Measurements from ENCODE around the gene COASY. TPM values are rescaled to one million over a fixed set of nuclear protein-coding genes. Genes with fewer than 3 reads are reported as not detected.

Gene COASY
- 32.5 and 43.5 TPM in 2 replicates for total RNA-seq
- polyA plus RNA-seq: 74.7 and 97.4 TPM in 2 replicates

- Histone ChIP-seq H3K27ac (peak within 1 kb of the TSS; percentile 82), H3K4me1 (ENCODE audit: low read depth) (peaks cover 12% of the 10 kb centered on the region), H3K36me3 (peaks cover 4% of the 10 kb centered on the region), H3K9me3 (ENCODE audit: low read depth) (no peaks in the 10 kb centered on the region), H3K4me3 (peak within 1 kb of the TSS; percentile 67), H3K27me3 (no peaks in the 10 kb centered on the region)
- no peak for TF ChIP-seq CTCF (IDR thresholded peaks at IDR 0.05; ENCODE audit: low read depth, low read length)
- peak; percentile 96 to 98 for DNase-seq (ENCODE audit: low read depth in 1 of 2, low spot score in 1 of 2)
These were observed at the start of gene COASY for GRCh38 chr17:42561897-42562387. COASY (plus strand) TSS chr17:42562148; CDS start chr17:42562623, 475 bp downstream.

- DNase-seq (ENCODE audit: low read depth in 1 of 2, low spot score in 1 of 2): no peak
- Histone ChIP-seq H3K27me3 (no peaks in the 10 kb centered on the region), H3K4me3 (no peak overlapping the region), H3K27ac (no peak overlapping the region), H3K4me1 (ENCODE audit: low read depth) (peaks cover 7% of the 10 kb centered on the region), H3K36me3 (peaks cover 8% of the 10 kb centered on the region), H3K9me3 (ENCODE audit: low read depth) (no peaks in the 10 kb centered on the region)
- no peak for TF ChIP-seq CTCF (IDR thresholded peaks at IDR 0.05; ENCODE audit: low read depth, low read length)
These were observed 49.7 kb upstream of the COASY start for GRCh38 chr17:42512246-42512645.

GRCh38 chr17:42512733-42513251 lies 49.2 kb upstream of the COASY start:
- TF ChIP-seq CTCF (IDR thresholded peaks at IDR 0.05; ENCODE audit: low read depth, low read length): no peak
- H3K27ac ChIP-seq: no peak overlapping the region
- no peaks in the 10 kb centered on the region for H3K9me3 ChIP-seq (ENCODE audit: low read depth)
- peaks cover 5% of the 10 kb centered on the region for H3K4me1 ChIP-seq (ENCODE audit: low read depth)
- H3K4me3 ChIP-seq: no peak overlapping the region
- DNase-seq (ENCODE audit: low read depth in 1 of 2, low spot score in 1 of 2): peak in 1 of 2 donors; percentile 46
- no peaks in the 10 kb centered on the region for H3K27me3 ChIP-seq
- H3K36me3 ChIP-seq: peaks cover 8% of the 10 kb centered on the region

GRCh38 chr17:42513686-42514085 lies 48.3 kb upstream of the COASY start:
- peaks cover 8% of the 10 kb centered on the region for H3K36me3 ChIP-seq
- DNase-seq (ENCODE audit: low read depth in 1 of 2, low spot score in 1 of 2): no peak
- H3K27me3 ChIP-seq: no peaks in the 10 kb centered on the region
- no peak overlapping the region for H3K27ac ChIP-seq
- H3K4me3 ChIP-seq: no peak overlapping the region
- no peak for TF ChIP-seq CTCF (IDR thresholded peaks at IDR 0.05; ENCODE audit: low read depth, low read length)
- H3K9me3 ChIP-seq (ENCODE audit: low read depth): no peaks in the 10 kb centered on the region
- H3K4me1 ChIP-seq (ENCODE audit: low read depth): peaks cover 10% of the 10 kb centered on the region

GRCh38 chr17:42514279-42514678 lies 47.7 kb upstream of the COASY start:
- H3K36me3 ChIP-seq: peaks cover 3% of the 10 kb centered on the region
- no peak overlapping the region for H3K4me3 ChIP-seq
- no peak for TF ChIP-seq CTCF (IDR thresholded peaks at IDR 0.05; ENCODE audit: low read depth, low read length)
- H3K4me1 ChIP-seq (ENCODE audit: low read depth): peaks cover 15% of the 10 kb centered on the region
- no peaks in the 10 kb centered on the region for H3K27me3 ChIP-seq
- H3K27ac ChIP-seq: no peak overlapping the region
- no peak for DNase-seq (ENCODE audit: low read depth in 1 of 2, low spot score in 1 of 2)
- no peaks in the 10 kb centered on the region for H3K9me3 ChIP-seq (ENCODE audit: low read depth)

Data from cardiac muscle cell (in vitro differentiated cells and primary cell).